HG03558 (cell line): ENCODE results near the gene FOXG1.

ENCODE experiments used
- ATAC-seq: cut with Tn5 transposase; IDR thresholded peaks from one replicate; pipeline ENCODE4 v1.9.1; 2021; ENCODE audit warnings: moderate number of reproducible peaks; ENCODE audit not compliant: unreplicated experiment; ENCODE audit errors: extremely low read depth

FOXG1 gene

DNA sequence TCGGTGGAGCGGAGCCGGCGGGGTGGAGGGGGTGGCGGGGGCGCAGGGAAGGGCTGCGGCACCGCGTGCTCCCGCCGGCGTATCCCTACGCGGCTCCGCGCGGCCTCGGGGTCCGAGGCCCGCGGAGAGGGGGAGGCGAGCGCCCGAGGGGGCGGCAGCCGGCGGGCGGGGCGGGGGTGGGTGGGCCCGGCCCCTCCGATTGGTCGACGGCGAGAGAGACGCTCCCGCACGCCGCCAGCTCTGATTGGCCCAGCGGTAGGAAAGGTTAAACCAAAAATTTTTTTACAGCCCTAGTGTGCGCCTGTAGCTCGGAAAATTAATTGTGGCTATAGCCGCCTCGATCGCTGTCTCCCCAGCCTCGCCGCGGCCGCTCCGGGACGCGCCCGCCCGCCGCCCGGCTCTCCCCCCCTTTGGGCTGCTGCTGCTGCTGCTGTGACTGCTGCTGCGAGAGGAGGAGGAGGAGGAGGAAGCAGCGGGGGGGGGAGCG, at the start of gene FOXG1:
TSS of gene FOXG1 (plus strand) at position 319 of the 487 bp plus-strand sequence. CDS start 493 bp downstream, outside the sequence.
- no peak for ATAC-seq

DNA sequence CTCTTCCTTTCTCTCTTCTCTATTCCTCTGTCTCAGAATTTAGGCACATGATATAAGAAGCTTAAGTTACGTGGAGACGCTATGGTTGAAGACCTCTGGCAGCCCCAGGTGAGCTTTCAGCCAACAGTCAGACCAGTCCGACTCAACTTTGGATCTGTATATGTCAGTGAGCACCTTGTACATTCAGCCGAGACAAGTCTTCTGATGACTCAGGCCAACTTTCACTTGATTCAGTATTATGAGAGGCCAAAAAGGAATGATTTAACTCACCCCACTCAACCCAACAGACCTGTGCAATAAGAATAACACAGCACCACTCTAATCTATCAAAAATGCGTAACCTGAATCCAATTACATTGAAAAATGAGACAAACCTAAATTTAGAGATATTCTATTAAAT, 47.5 kb upstream of the FOXG1 start:
- ATAC-seq = no peak

DNA sequence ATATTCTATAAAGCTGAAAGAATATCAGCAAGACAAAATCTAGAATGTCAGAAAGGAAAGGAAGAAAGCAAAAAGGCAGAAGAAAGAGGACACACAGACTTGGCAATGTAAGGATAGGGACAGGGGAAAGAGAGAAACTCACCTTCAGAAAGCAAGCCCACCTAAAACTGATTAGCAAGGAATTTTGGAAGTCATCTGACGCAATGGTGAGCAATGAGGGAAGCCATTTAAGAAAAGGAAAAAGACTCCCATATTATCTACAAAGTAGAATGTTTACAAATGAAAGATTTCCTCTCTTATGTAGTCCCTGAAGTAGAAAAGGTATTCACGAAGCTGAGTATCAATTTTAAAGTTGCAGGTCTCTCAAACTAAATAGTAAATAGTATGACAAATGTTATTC, 35.2 kb upstream of the FOXG1 start:
- no peak for ATAC-seq

DNA sequence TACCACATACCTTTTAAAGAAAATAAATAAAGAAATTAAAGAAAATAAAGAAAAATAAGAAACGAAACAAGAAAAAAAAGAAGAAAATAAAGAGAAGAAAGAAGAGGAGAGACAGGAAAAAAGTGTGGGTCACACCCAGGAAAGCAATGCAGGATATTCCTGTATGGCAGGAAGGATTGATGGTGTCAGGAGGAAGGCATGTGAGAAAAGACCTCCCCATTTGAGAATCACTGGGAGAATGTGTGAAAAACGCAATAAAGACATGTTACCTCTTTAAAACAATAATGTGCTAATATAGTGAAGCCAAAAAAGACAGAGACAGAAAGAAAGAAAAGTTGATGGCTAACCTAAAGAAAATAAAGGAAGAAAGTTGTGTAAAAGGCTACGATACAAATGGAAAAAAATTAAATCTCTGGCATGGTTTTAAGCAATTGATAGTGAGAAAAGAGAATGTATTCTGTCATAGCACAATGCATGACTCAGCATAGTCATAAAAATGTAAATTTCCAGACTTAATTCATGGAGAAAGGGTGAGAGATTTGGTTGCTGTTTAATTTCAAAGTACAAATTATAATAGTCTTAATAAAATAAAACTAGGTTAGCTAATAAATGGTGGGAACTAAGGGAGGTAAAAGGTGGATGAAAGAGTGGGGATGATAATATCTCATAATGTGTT, 24.3 kb upstream of the FOXG1 start:
- no peak for ATAC-seq

DNA sequence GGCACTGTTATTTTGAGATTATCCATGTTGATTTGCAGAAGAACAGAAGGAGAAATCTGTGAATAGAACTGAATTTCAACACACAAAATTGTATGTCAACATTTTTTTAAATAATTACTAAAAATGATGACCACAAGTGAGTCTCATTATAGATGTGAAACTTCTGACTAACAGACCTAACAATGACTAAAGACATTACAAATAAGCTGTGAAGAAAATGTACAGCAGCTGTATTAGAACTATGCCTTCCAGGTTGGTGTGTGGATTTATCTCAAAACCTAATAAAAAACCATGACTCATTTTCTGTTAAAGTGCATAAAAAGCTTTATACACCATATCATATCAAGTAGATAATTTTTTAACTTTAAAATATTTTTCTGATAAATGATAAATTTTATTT, 22.5 kb upstream of the FOXG1 start:
- ATAC-seq = no peak

DNA sequence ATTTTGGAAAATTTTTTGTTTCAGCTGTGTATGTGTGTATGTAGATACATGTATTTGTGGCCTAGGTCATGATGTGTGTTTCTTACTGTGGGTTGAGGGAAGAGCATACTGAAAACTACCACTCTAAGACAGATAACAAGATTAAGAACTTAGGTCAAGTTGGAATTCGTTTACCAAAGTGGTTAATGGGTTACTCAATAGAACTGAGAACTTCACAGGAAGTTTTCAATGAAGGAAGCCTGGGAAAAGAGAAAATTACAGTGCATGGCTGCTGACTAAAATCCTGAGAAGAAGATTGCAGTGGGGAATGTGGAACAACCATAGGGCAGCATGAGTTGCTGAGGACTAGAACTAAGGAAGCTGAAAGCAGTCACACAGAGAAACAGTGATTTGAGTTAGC, 21.4 kb upstream of the FOXG1 start:
- no peak for ATAC-seq

DNA sequence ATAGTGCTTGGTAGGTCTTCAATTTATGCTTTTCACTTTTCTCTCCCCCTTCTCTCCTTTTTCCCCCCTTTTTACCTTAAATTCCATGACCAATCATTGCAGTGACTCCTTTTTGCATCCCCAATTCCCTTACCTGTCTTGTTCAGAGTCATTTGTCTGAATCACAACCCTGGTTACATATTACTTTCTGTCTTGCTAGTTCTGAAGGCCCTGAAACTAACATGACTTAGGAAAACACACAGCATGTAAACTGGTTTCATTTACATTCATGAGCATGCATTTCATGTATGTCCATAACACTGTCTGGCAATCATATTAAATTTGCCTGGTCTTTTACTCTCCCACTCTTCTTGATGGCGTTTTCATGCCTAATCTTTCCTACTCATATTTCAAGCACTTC, 20.3 kb upstream of the FOXG1 start:
- ATAC-seq = no peak

DNA sequence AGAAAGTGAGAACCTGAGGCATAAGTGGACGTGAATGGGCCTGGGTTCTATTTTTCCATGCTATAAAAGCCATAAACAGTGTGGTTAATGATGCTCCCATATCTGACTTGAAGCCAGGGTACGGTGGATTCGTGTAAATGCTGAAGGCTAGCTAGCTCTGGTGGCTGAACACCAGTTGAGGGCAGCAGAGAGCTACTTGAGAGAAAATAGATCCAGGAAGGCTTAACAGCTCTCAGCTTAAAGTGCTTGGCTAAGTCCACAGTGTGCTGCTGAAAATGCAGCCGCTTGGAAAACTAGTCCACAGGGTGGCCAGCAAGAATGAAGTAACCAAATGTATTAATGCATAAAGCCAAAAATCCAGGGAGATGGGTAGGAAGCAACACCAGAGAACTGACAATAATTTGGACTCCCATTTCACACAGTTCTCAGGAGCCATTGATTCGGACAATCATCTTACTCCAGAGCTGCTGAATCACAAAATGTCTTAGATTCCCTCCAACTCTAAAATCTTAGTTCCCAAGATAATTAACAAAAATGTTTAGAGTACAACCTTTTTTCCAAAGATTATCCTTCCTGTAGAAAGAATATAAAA, 15.0 kb upstream of the FOXG1 start:
- no peak for ATAC-seq

DNA sequence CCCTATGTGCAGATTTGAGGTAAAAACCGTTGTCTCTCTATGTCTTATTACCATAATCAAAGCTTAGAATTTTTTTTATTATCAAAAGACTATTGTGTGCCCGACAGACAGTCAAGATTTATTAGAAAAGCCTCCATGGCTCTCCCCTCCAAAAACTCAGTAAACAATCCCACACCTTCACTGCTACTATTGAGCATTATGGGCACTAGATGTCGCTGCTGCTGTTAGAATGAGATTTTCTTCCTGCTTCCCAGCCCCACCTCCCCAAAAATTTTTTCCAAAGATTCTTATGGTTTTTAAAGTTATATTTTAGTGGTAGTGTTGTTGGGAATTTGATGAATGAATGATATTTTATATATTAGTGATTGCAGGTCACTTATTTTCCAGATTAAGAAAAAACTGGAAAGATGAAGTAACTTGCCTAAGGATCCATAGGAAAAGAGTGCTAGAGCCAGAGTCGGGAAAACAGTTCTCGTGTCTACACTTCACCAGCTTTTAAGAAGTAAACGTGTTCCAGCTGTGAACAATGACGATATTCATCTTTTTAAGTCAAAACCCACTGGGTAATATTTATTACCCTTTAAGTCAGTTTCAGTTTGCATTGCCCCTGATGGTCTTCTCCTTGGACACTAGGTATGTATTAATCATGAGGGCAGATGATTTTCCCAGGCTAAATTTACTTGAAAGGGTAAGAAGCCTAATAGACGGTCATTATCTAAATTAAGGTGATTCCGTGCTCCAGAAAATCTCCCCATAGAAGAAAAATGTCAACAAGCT, 12.2 kb upstream of the FOXG1 start:
- no peak for ATAC-seq

DNA sequence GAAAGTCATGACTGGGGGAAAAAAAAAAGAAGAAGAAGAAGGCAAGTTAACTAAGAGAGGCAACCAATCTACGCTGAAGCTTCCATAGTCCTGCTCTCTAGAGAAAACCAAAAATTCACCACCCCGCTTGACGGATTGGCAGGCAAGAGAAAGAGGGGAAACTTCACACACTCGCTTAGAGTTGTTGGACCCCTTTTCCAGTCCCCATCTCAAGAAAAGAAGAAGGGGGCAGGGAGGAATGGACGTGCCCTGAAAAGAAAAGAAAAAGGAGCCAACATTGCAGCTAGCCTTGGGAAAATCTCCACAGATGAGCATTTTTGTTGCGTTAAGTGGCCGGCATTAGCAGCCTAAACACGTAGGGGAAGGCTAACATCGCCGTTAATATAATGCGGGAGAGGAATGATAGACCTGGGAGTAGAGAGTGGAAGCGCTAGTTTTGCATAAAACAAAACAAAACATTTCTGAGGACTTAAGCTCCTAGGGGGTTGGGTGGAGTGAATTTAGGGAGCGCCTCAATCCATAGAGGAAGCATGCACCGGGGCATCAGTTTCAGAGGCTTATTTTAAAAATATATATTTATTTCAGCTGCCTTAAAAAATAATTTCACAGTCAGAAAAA, 11.3 kb upstream of the FOXG1 start:
- ATAC-seq = no peak

DNA sequence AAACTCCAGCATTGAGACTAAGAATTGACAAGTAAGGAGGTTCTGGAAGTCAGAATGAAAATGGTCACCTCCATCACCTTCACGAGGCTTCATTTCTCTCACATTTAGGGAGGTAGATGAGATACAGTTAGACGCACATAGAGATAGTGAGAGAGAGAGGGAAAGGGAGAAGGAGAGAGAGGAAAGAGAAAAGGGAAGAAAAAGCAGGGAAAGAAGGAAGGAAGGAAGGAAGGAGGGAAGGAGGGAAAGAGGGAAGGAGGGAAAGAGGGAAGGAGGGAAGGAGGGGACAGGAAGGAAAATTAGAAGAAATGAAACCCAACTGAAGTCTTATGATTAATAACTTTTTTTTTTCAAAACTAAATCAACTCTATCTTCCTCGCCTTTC, 10.7 kb upstream of the FOXG1 start:
- ATAC-seq = no peak

DNA sequence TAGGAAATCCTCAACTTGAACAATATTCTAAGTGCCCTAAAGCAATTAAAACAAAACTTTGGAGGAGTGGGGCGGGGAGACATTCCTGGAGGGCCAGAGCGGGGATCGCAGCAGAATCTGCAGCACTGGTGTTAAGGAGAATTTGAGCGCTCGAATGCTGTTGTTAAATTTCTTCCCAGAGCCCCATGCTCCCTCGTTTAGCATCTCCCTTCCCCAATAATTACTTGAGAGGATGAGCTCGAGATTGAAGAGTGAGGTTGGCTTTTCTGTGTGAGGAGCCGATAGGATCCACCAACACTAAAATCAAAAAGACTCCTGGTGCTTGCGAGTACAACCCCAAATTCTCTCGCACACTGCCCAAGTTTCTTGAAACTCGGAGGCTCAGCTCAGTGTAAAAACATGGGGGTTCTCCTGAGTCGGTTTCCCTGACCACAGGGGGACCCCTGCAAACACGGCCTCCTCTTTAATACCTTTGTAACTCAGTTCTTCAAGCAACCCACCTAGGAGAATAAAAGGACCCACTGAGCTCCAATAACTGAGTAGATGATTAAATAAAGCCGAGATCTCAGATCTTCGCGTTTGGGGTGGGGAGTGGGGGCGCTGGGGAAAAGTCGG, 10.2 kb upstream of the FOXG1 start:
- no peak for ATAC-seq

DNA sequence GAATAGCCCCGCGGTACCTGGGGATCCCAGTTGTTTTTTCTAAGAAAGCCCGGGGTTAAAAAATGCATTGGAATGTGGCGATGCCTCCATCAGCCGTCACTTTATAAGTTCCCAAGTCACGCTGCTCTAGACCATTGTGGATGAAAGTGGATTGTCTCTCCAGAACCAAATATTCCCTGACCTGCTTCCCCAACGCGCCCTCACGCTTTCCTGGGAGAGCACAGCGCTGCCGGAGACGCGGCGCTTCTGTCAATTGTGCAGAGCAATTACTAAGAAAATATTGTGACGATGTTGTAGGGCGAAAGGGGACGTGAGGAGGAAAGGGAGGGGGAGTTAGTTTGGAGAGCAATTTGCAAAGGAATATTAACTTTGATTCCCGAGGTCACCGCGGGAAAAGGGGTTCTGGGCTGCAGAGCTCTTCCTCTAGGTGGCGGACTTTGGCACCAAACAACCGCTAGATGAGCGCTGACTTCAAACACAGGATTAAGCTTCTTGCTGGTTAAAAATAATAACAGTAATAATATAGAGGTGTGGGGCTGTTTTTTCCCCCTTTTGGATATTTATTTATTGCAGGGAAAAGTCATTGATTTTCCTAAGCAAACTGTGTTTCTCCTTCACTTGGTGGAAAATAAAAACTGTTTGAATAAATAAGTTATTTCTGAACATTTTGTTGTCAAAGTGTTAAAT, 9.6 kb upstream of the FOXG1 start:
- no peak for ATAC-seq

DNA sequence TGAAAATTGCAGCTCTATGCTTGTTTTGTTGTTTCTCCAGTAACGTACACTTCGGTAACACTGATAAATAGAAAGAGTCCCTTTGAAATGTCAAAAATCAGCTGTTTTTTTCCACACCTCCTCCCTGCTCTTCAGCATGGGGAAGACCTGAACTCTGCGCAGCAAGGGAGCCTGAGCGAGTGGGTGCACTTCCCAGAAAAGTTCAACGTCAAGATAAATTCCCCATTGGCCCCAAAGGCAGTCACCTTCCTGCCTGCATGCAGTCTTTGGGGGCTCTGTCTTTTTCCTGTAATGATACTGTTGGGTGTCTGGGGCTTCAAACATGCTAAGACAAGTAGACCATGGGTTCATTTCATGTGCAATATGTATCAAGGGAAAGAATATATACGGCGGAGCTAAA, 8.8 kb upstream of the FOXG1 start:
- ATAC-seq = no peak

DNA sequence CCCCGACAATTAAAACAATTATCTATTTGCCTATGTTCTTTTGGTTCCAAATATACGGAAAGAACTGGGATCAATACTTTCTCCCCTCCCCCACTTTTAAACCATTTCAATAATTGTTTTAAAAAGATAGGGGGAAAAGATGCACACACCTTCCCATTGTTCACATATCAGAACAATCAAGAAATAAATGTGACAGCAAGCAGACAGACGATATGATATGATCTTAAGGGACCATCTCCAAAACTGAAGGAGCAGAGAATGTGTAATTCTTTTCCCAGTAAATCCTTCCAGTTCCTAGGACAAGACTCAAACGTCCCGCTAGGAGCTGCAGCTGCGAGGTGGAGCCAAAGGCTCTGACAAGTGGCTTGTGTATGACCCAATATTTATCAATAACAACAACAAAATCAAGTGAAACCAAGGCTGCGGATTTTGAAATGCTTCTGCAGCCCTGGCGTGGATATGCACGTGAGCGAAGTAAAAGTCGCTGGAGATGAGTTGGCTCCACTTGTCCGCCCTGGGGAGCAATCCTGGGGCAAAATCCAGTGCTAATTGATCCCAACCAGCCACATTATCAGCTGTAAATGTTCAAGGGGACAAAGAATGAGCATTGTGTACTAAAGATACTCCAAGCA, 8.2 kb upstream of the FOXG1 start:
- ATAC-seq = no peak

DNA sequence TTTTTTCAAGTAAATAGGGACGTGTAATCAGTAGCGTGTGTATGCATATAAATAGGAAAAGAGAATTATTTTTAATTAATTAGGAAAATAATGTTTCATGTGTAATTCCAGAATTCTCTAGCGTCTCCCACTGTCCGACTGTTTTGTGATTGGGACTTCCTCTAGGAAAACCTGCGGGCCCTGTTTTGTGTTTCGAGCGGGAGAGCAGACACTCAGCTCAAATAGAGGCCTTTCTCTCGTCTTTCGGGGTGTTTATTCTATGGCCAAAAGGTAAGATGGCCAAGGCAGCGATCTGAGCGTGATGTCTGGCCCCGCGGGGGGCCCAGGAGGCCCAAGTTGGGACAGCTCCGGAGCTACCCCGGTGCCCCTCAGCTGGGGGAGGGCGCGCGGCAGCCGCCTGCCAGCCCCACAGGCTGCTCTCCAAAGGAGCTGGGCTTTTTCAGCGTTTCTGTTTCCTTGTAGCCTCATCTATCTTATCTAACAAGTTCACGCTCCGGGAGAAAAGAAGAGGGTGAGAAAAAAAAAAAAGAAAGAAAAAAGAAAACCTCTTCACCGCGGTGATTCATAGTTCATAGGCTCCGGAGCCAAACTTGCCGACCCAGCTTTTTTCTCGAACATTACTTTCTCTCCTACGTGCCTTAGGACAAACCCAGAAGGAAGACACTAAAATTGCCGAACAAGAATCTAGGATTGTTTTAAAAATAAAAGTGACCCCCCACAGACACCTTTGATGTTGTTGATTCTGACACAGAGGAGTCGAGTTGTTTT, 7.5 kb upstream of the FOXG1 start:
- ATAC-seq = no peak

DNA sequence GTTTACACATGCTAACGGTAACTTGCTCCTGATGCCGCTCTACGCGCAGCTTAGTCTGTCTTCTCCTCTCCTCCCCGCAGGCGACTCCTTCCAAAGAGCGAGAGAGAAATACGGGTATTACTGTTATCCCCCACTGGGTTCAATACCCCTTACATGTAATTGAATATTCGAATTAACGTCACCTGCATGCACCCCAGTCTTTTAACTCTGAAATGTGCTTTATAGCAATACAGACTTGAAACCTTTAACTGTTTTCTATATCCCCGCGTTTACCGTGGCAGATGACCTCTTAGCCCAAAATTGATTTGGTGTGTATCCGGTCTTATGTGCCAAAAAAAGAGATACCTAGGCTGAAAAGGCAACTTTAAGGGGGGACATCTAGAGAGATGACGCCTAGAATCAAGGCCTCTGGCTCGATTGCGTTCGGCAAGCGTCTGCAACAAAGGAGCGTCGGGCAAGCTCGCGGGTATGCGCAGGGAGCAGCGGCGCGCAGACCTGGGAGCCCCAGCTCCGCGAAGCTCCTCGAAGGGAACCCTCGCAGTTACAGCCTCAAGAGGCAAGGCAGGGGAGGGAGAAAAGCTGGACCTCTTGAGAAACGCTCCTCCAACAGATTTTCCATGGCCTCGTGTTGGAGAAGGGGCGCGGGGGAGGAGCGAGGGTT, 6.8 kb upstream of the FOXG1 start:
- ATAC-seq = no peak

DNA sequence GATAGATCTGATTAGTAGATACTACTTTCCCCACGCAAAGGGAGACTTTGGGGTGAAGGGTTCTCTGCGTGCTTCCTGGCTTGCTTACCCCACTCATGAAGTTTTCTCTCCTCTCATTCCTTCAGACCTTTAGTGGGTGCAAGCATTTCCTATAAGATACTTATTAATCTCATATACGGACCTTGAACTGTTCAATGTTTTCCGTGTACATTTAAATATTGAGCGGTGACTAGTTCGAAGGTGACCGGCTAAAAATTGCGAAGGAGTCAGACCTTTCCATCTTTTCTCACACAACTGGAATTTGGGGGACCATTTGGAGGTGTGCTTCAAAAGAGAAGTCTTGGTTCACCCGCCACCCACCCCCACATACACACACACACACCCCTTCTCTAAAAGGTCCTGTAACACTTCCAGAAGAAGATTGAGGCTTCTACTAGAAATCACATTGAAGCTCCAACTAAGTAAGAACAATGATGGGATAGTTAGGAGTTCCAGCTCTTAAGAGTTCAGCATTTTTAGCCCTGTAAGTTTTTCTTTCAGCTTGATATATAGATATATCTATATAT, 6.1 kb upstream of the FOXG1 start:
- ATAC-seq = no peak
